ENCODE measurements around the gene GBP1.
"Not testable (repeated sequence)": the region's sequence is repeated elsewhere in the genome, so short reads cannot be mapped to it uniquely, and the experiment has no call there.

GBP1 gene

GRCh38 chr1:89051955-89052312 lies 13.1 kb downstream of the GBP1 start:
- H3K4me3 ChIP-seq (ENCODE audit: low read depth, low read length): no peak overlapping the region

DNA sequence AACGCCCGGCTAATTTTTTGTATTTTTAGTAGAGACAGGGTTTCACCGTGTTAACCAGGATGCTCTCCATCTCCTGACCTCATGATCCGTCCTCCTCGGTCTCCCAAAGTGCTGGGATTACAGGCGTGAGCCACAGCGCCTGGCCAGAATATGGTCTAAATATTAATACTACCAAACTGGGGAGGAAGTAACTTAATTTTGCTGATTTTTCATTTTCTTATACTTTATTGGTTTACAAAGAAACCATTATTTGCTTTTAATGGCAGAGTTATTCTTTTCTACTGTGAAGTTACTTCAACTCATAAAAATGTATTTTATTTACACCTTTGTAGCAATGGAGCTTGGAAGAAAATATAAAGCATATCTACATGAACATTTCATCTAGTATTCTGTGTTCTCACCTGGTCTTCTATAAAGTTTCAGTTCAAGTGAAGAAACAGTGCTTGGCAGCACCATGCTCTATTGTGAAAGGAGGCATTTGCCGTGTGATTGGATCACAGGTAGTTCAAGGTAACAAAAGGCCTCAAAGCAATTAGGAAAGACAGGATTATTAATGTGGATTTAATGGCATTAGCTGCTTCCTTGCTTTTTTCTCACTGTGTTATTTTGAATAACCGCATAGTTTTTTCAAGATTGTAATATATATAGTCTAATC lies 13.6 kb downstream of the GBP1 start:
- H3K4me3 ChIP-seq (ENCODE audit: low read depth, low read length): no peak overlapping the region

DNA sequence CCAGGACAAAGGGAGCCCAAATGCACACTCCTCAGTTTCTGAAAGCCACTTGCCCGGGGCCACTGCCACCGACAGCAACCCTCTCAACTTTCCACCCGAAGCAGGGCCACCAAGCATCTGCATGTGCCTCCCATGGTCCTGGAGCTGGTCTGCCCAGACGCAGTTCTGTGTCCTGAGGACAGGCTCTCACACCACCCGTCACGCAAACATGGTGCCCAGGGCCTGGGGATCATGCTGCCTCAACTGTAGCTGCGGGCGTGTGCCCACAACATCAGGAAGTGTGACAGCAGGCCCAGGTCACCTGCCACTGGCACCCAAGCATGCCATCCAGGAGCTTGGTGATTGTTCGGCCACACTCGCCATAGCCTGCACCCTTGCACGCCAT lies 14.4 kb downstream of the GBP1 start:
- no peak overlapping the region for H3K4me3 ChIP-seq (ENCODE audit: low read depth, low read length)

- H3K4me3 ChIP-seq (ENCODE audit: low read depth, low read length): not testable (repeated sequence)
These were observed 14.9 kb downstream of the GBP1 start for GRCh38 chr1:89049901-89050648.

DNA sequence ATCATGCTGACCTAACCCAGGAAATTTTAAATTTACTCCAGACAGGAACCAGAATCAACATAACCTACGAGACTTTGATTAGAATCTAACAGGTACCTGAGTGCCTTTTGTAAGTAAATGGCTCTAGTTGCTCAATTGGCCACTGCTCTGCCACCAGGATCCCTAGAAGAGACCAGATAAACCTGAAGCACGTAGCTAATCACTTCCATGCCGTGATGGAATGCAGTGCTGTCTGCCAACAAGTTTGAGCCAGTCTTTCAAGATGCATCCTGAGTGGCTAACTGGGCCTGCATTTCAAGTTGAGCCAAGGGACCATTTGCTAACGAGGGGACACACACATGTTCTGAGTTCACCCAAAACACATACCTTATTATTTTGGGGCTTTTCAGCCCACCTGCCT lies 15.8 kb downstream of the GBP1 start:
- H3K4me3 ChIP-seq (ENCODE audit: low read depth, low read length): not testable (repeated sequence)

- H3K4me3 ChIP-seq (ENCODE audit: low read depth, low read length): no peak overlapping the region
These were observed 17.3 kb downstream of the GBP1 start for GRCh38 chr1:89047734-89048133.

GRCh38 chr1:89046318-89047183 lies 18.5 kb downstream of the GBP1 start:
- H3K4me3 ChIP-seq (ENCODE audit: low read depth, low read length): not testable (repeated sequence)

DNA sequence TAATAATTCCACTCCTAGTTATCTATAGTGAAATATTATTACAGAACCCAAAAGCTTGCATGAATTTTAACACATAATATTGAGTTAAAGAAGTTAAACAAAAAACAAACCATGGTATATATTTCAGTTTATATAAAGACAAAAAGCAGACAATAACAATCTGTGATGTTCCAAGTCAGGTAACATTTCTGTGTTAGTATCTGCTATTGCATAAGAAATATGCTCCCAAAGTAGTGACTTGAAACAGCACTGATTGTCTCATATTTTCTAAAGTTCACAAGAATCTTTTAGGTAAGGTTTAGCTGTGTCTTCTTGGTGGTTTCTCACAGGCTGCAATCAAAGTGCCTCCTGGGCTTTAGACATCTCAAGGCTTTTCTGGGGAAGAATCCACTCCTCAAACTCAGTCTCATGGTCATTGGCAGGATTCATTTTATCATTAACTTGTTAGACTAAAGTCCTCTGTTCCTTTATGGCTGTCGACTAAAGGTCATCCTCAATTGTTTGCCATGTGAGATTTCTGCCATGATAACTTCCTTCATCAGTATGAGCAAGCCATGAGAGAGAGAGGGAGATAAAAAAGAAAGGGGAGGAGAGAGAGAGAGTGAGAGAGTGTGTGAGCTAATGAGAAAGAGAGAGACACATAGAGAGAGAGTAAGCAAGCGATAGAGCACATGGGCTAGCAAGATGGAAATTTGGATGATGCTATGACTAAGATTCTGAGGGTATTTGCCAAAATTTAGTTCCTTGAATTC lies 19.9 kb downstream of the GBP1 start:
- H3K4me3 ChIP-seq (ENCODE audit: low read depth, low read length): no peak overlapping the region

DNA sequence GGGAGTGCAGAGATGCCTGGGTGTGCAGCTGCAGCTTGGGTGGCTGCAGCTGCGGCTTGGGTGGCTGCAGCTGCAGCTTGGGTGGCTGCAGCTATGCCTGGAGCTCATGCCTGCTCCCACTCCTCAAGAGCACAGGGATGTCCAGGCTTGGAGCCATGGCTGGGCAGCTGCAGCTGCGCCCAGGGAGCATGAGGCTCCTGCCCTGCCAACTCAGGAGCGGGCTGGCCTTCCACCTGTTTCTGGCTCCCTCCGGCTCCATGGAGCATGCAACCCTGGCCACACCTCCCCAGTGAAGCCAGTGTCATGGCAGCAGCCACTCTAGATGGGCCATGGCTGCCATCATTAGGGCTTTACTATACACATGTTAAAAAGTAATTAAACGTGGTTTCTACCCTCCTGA lies 21.1 kb downstream of the GBP1 start:
- H3K4me3 ChIP-seq (ENCODE audit: low read depth, low read length): no peak overlapping the region

GRCh38 chr1:89042491-89042890 lies 22.5 kb downstream of the GBP1 start:
- H3K4me3 ChIP-seq (ENCODE audit: low read depth, low read length): no peak overlapping the region

- no peak overlapping the region for H3K4me3 ChIP-seq (ENCODE audit: low read depth, low read length)
These were observed 23.3 kb downstream of the GBP1 start for GRCh38 chr1:89041721-89042120.

DNA sequence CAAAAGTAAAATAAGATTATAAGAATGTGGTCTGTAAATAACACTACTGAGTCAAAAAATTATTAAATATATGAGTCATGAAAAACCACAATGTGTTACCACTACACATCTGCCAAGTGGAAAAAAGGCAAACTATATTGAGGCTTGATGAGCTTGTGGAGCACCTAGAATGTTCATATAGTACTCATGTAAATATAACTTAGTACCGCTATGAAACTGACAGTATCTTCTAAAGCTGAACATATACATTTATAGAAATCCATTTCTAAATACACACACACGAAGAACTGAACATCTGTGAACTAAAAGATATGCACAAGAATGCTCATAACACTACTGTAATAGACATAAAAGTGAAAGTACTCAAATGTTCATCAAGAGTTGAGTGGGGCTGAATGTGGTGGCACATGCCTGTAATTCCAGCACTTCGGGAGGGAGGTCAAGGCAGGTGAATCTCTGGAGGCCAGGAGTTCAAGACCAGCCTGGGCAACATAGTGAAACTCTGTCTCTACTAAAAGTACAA lies 23.8 kb downstream of the GBP1 start:
- no peak overlapping the region for H3K4me3 ChIP-seq (ENCODE audit: low read depth, low read length)

DNA sequence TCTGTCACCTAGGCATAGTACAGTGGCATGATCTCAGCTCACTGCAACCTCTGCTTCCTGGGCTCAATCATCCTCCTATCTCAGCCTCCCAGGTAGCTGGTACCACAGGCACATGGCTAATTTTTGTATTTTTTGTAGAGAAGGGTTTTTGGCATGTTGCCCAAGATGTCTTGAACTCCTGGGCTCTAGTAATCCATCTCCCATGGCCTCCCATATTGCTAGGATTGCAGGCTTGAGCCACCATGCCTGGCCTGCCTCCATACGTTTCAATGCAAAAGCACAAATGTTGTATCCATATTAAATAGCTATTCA lies 24.7 kb downstream of the GBP1 start:
- no peak overlapping the region for H3K4me3 ChIP-seq (ENCODE audit: low read depth, low read length)

DNA sequence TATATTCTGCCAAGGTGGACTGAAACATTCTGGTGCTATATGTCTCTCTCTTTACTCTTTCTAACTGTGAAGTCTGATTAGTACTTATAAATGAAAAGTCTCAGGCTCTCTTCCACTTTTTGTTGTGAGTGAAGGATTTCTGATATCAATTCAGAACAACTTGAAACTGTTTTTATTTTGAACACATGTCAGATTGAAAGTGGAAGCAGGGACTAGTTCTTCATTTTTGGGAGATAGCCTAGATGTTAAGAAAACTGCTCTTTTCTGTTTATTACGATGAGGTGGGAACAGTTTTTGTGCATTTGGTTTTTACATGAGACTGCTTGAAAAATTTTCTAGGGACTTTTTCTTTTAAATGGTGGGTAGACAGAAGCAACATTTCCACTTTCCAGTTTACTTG lies 27.8 kb downstream of the GBP1 start:
- H3K4me3 ChIP-seq (ENCODE audit: low read depth, low read length): no peak overlapping the region

DNA sequence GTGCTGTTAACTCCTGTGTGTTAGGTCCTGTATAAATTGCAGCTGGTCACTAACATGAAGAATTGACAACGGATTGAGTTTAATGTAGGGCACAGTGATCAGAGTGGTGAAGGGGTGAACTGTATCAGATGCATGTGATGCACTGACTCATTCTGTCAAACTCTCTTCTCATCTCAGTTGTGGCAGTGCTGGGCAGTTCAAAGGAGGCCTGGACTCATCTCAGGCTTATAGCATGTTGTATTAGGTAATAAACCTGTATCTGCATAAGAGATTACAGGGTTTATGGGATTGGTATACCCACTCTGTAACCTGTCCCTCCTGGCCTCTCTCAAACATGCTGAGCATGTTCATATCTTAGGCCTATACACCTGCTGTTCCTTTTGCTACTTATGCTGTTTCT lies 29.9 kb downstream of the GBP1 start:
- H3K4me3 ChIP-seq (ENCODE audit: low read depth, low read length): no peak overlapping the region

DNA sequence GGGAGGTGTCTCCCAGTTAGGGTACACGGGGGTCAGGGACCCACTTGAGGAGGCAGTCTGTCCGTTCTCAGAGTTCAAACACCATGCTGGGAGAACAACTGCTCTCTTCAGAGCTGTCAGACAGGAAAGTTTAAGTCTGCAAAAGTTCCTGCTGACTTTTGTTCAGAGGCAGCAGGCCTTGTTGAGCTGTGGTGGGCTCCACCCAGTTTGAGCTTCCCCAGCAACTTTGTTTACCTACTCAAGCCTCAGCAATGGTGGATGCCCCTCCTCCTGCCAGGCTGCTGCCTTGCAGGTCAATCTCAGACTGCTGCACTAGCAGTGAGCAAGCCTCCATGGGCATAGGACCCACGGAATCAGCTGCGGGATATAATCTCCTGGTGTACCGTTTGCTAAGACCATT lies 31.0 kb downstream of the GBP1 start:
- not testable (repeated sequence) for H3K4me3 ChIP-seq (ENCODE audit: low read depth, low read length)

DNA sequence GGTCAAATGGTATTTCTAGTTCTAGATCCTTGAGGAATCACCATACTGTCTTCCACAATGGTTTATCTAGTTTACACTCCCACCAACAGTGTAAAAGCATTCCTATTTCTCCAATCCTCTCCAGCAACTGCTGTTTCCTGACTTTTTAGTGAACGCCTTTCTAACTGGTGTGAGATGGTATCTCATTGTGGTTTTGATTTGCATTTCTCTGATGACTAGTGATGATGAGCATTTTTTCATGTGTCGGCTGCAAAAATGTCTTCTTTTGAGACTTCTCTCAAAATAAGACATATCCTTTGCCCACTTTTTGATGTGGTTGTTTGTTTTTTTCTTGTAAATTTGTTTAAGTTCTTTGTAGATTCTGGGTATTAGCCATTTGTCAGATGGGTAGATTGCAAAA lies 36.0 kb downstream of the GBP1 start:
- H3K4me3 ChIP-seq (ENCODE audit: low read depth, low read length): not testable (repeated sequence)

- H3K4me3 ChIP-seq (ENCODE audit: low read depth, low read length): no peak overlapping the region
These were observed 39.1 kb downstream of the GBP1 start for GRCh38 chr1:89025928-89026327.

DNA sequence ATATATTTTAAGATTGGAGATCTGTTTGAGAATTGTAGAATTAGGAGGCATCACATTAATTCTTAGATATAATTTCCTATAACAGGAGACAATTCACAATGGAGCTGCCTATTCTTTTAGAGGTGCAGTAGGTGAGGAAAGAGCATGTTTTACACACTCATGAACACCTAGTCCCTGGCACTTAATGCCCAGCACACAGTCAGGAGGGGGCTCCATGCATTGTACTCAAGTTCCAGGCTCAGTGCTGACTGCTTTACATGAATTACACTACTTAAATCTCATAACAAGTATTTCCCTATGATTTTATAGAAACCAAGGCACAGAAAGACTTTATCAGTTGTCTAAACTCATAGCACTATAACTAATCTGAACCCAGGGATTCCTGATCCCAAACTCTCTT lies 42.0 kb downstream of the GBP1 start:
- H3K4me3 ChIP-seq (ENCODE audit: low read depth, low read length): no peak overlapping the region

DNA sequence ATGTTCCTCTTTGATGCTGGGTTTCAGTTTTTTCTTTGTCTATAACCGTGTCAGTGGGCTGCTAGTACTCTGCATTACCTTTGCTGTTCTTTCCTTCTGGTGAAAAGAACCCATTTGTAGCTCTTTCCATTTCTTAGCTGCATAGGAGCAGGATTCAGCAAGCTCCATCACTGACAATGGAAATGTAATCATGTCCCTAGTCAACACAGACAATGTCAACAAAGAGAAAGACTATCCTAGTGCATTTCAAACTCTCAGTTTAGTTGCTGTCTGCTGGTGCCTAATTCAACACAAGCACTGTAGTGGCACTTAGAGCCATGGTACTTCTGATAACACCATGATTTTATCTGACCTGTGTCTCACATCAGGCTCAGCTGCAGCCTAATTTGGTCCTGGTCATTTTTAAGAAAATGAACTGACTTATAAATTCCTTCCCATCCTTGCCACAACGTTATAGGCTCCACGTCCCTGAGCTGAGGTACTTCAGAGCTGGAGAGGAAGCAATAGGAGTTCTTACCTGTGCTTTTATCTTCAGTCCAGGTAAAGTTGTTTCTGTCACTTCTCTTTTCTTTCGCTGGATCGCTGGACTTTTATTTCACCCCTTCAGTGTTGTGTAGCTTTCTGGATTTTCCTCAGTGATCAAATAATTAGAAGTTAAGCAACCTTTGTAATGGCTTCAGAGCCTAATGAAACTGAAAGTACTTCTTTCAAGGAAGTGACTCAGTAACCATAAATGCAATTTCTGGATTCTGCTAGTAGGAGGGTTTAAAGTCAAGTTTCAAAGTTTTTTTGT lies 42.6 kb downstream of the GBP1 start, which contains the start of gene GBP3:
TSS of gene GBP3 (minus strand) at position 700 of the 793 bp plus-strand sequence. CDS start 2,145 bp downstream, outside the sequence.
- H3K4me3 ChIP-seq (ENCODE audit: low read depth, low read length): no peak within 1 kb of the TSS
